Testis (tissue), 3 donors: ENCODE results near the gene CBLN4. TPM values are rescaled to one million over a fixed set of nuclear protein-coding genes. Genes with fewer than 3 reads are reported as not detected.

Experiments
- DNase-seq: peaks from one replicate; pipeline ENCODE4 v3.0.0-alpha.2; 2019
- H3K27ac ChIP-seq, 2 donors: fragments of 200-600 bp; sonication (generic); one replicate each; pipeline ENCODE4 v1.5.1; 2019
- H3K27me3 ChIP-seq: fragments of 200-600 bp; sonication (generic); one replicate; pipeline ENCODE4 v1.5.1; 2019
- H3K36me3 ChIP-seq: fragments of 200-600 bp; sonication (generic); one replicate; pipeline ENCODE4 v1.5.1; 2017; ENCODE audit warnings: low read depth; ENCODE audit errors: missing control alignments
- H3K4me1 ChIP-seq: fragments of 200-600 bp; sonication (generic); one replicate; pipeline ENCODE4 v1.5.1; 2019
- H3K4me3 ChIP-seq, 2 donors: fragments of 200-600 bp; sonication (generic); one replicate each; pipeline ENCODE4 v1.5.1; 2017 to 2019
- H3K9me3 ChIP-seq: fragments of 200-600 bp; sonication (generic); one replicate; pipeline ENCODE4 v1.5.1; 2017
- CTCF ChIP-seq, 3 experiments: fragments of 450-650 bp in 2 of 3; fragments of 200-600 bp in 1 of 3; sonication (generic) in 1 of 3; IDR thresholded peaks; one replicate each; pipeline ENCODE4 v1.5.1; 2016 to 2019; ENCODE audit warnings: antibody characterized with exemption in 3 of 3, mild to moderate bottlenecking in 2 of 3, moderate library complexity in 1 of 3
- POLR2A ChIP-seq: fragments of 450-650 bp; IDR thresholded peaks from one replicate; pipeline ENCODE4 v1.6.1; 2017; ENCODE audit warnings: antibody characterized with exemption, mild to moderate bottlenecking, moderate library complexity
- WGBS, 2 donors: methylation state at CpG; one replicate each; pipeline ENCODE4 v1.1.5; 2018; 5-methylcytosine and 5-hydroxymethylcytosine counted together
- intact Hi-C: fragments of 100-400 bp; cut with DNase I; formaldehyde crosslinking; loops from one replicate; pipeline ENCODE4 v1.15.1; 2023; ENCODE audit warnings: low total_unique reads
- polyA plus RNA-seq: library from polyadenylated mRNA; stranded (reverse); fragments of 350-450 nt; fragmentation: Illumina TruSeq; extraction: RNeasy Lipid Tissue Mini Kit (QIAGEN cat#74804); gene quantifications from one replicate; pipeline ENCODE4 v1.2.3, GENCODE V29; 2014; ENCODE audit warnings: low read depth, low replicate concordance; ENCODE audit not compliant: insufficient read depth
- total RNA-seq, 2 donors: library from RNA; depleted of rRNA; stranded (reverse); fragments of >200 nt; gene quantifications; one replicate each; pipeline ENCODE4 v1.2.3, GENCODE V29; 2016

The CBLN4 gene
- total and polyA plus RNA-seq, 3 donors from 2014 or later: 3.1 to 6.0 (median 3.4) TPM

- H3K27me3 ChIP-seq: no peaks in the 10 kb centered on the region
- intact Hi-C loops: no loop called here
Measured at GRCh38 chr20:56002908-56003800, 2.2 kb downstream of the CBLN4 start.

GRCh38 chr20:56001890-56002289 is 3.4 kb downstream of the CBLN4 start:
- intact Hi-C loops: no loop called here
- H3K27ac ChIP-seq: no peak overlapping the region
- no peaks in the 10 kb centered on the region for H3K27me3 ChIP-seq
- H3K4me1 ChIP-seq: no peaks in the 10 kb centered on the region
- no peaks in the 10 kb centered on the region for H3K36me3 ChIP-seq
- no peak overlapping the region for H3K4me3 ChIP-seq
- TF ChIP-seq CTCF (IDR thresholded peaks at IDR 0.05): no peak
- TF ChIP-seq POLR2A: no peak
- H3K9me3 ChIP-seq: no peaks in the 10 kb centered on the region
- no peak for DNase-seq
- 78 to 87% methylated on average over 3 of the region's 3 CpGs for WGBS, 2 donors

More at GRCh38 chr20:56002908-56003800, 2.2 kb downstream of the CBLN4 start:
- WGBS, 2 donors: 2 to 7% methylated on average over 21 to 38 of the region's 38 CpGs
- Histone ChIP-seq H3K4me3 (peak overlapping the region; percentile 40), H3K9me3 (no peaks in the 10 kb centered on the region), H3K4me1 (no peaks in the 10 kb centered on the region), H3K27ac (no peak overlapping the region), H3K36me3 (no peaks in the 10 kb centered on the region)
- DNase-seq: no peak
- TF ChIP-seq CTCF (IDR thresholded peaks at IDR 0.05) (no peak), POLR2A (no peak)

GRCh38 chr20:56001106-56001785 is 4.1 kb downstream of the CBLN4 start:
- DNase-seq: no peak
- Histone ChIP-seq H3K36me3 (no peaks in the 10 kb centered on the region), H3K27ac (no peak overlapping the region), H3K4me1 (no peaks in the 10 kb centered on the region), H3K9me3 (no peaks in the 10 kb centered on the region), H3K27me3 (no peaks in the 10 kb centered on the region), H3K4me3 (no peak overlapping the region)
- intact Hi-C loops: no loop called here
- 80 to 82% methylated on average over 5 of the region's 5 CpGs for WGBS, 2 donors
- no peak for TF ChIP-seq POLR2A
- no peak for TF ChIP-seq CTCF (IDR thresholded peaks at IDR 0.05)

- WGBS, 2 donors: 60 to 65% methylated on average over 2 of the region's 2 CpGs
- no peak for DNase-seq
- intact Hi-C loops: no loop called here
- Histone ChIP-seq H3K27ac (no peak overlapping the region), H3K36me3 (no peaks in the 10 kb centered on the region), H3K9me3 (no peaks in the 10 kb centered on the region), H3K4me1 (no peaks in the 10 kb centered on the region), H3K27me3 (no peaks in the 10 kb centered on the region), H3K4me3 (no peak overlapping the region)
- TF ChIP-seq POLR2A (no peak), CTCF (IDR thresholded peaks at IDR 0.05) (no peak)
Measured at GRCh38 chr20:55978550-55978949, 26.8 kb downstream of the CBLN4 start.
